Measurements from ENCODE around the gene GTF2A1.

Gene GTF2A1

DNA sequence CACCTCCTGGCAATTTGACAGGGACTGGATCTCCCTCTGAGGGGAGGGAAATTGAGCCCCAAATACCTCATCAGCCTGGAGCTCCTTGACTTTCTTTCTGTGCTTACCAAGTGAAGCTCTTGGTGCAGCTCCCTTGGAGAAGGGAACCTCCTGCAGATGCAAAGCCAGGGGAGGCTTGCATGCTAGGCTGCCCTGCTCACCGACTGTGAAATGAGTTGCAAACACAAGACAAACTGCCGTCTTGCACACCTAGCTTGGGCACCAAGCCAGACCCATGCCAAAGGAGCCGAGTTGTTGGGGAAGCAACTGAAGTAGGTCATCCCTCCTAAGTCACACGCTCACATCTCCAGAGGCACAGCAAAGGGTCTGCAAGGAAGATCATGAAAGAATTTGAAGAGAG lies 95.2 kb downstream of the GTF2A1 start:
- no peak overlapping the region for H3K4me3 ChIP-seq (ENCODE audit: low read length)
- no peaks in the 10 kb centered on the region for H3K36me3 ChIP-seq (ENCODE audit: insufficient read depth, low read depth, low read length)
- H3K27me3 ChIP-seq (ENCODE audit: insufficient read depth, low read length) = no peaks in the 10 kb centered on the region
- no peaks in the 10 kb centered on the region for H3K4me1 ChIP-seq (ENCODE audit: insufficient read depth, low read length)
- H3K9me3 ChIP-seq (ENCODE audit: insufficient read depth, low read depth, low read length) = no peaks in the 10 kb centered on the region
- no peak overlapping the region for H3K9ac ChIP-seq (ENCODE audit: low read depth, low read length)
- no peak overlapping the region for H3K27ac ChIP-seq (ENCODE audit: low read length)

All from iPS-20b (cell line).